HepG2 (cell line): ENCODE results near the gene WFDC5. TPM values are rescaled to one million over a fixed set of nuclear protein-coding genes. Genes with fewer than 3 reads are reported as not detected.

ENCODE experiments used
- AHR ChIP-seq: IDR thresholded peaks from 2 replicates; pipeline ENCODE4 v1.6.1; 2018; ENCODE audit warnings: missing genetic modification reagents, missing compliant biosample characterization
- EEA1 ChIP-seq: sonication (generic); formaldehyde crosslinking; IDR thresholded peaks from 2 replicates; pipeline ENCODE4 v1.5.1; 2020; ENCODE audit warnings: mild to moderate bottlenecking, missing genetic modification reagents, borderline replicate concordance
- ETV5 ChIP-seq: IDR thresholded peaks from 2 replicates; pipeline ENCODE4 v1.6.1; 2018; ENCODE audit warnings: missing biosample characterization, missing genetic modification reagents, inconsistent platforms, borderline replicate concordance
- IKZF5 ChIP-seq: IDR thresholded peaks from 2 replicates; pipeline ENCODE4 v1.6.1; 2018; ENCODE audit warnings: missing genetic modification reagents, mild to moderate bottlenecking, missing compliant biosample characterization
- KDM2A ChIP-seq: sonication (generic); formaldehyde crosslinking; IDR thresholded peaks from 2 replicates; pipeline ENCODE4 v1.4.0; 2020; ENCODE audit warnings: low read depth, missing genetic modification reagents, borderline replicate concordance
- KLF15 ChIP-seq: sonication (generic); formaldehyde crosslinking; IDR thresholded peaks from 2 replicates; pipeline ENCODE4 v1.8.1; 2023; ENCODE audit warnings: borderline replicate concordance, mild to moderate bottlenecking, inconsistent platforms, missing genetic modification reagents, mixed read lengths
- KLF16 ChIP-seq, 2 experiments: sonication (generic) in 1 of 2; formaldehyde crosslinking in 1 of 2; IDR thresholded peaks; 2 replicates each; pipeline versions ENCODE4 v1.6.1 to v1.8.0; 2016 to 2023; ENCODE audit warnings: missing genetic modification reagents in 2 of 2, missing compliant biosample characterization in 1 of 2
- KMT2B ChIP-seq: IDR thresholded peaks from 2 replicates; pipeline ENCODE4 v1.6.1; 2016; ENCODE audit warnings: missing genetic modification reagents, missing compliant biosample characterization
- MZF1 ChIP-seq: sonication (generic); formaldehyde crosslinking; IDR thresholded peaks from 2 replicates; pipeline ENCODE4 v1.8.1; 2023; ENCODE audit warnings: mild to moderate bottlenecking, missing genetic modification reagents, borderline replicate concordance
- SALL1 ChIP-seq: sonication (generic); formaldehyde crosslinking; IDR thresholded peaks from 2 replicates; pipeline ENCODE4 v1.8.0; 2022; ENCODE audit warnings: mild to moderate bottlenecking, missing genetic modification reagents
- TARDBP ChIP-seq: sonication (generic); formaldehyde crosslinking; IDR thresholded peaks from 2 replicates; pipeline ENCODE4 v1.8.0; 2022; ENCODE audit warnings: mild to moderate bottlenecking, missing genetic modification reagents
- ZFY ChIP-seq: sonication (generic); formaldehyde crosslinking; IDR thresholded peaks from 2 replicates; pipeline ENCODE4 v1.4.0; 2020; ENCODE audit warnings: missing genetic modification reagents
- ZHX1 ChIP-seq: sonication (generic); formaldehyde crosslinking; IDR thresholded peaks from 2 replicates; pipeline ENCODE4 v1.8.1; 2022; ENCODE audit warnings: low read depth, mild to moderate bottlenecking, missing genetic modification reagents
- ZNF251 ChIP-seq: sonication (generic); formaldehyde crosslinking; IDR thresholded peaks from 2 replicates; pipeline ENCODE4 v1.9.0; 2021; ENCODE audit warnings: mild to moderate bottlenecking, missing genetic modification reagents
- polyA plus RNA-seq, 8 experiments: library from polyadenylated mRNA; depleted of rRNA in 3 of 8; stranded (reverse) in 7 of 8; unstranded in 1 of 8; fragments of >200 nt; fragmentation: Illumina TruSeq in 4 of 8; extraction: Trizol in 4 of 8; gene quantifications; 2 replicates each; pipeline versions ENCODE4 v1.2.1 to v1.2.3, GENCODE V29; 2011 to 2016; ENCODE audit warnings: low read depth in 4 of 8, missing spikeins in 1 of 8, mixed read lengths in 1 of 8; ENCODE audit not compliant: insufficient read depth in 1 of 8
- total RNA-seq, 5 experiments: library from RNA; depleted of rRNA; stranded (reverse); fragments of >200 nt; fragmentation: Illumina TruSeq; extraction: Trizol; gene quantifications; 2 replicates each; pipeline ENCODE4 v1.2.3, GENCODE V29; 2016; ENCODE audit warnings: low read depth in 1 of 5
- TF ChIP-seq, protein P1 (sequence below): sonication (generic); formaldehyde crosslinking; IDR thresholded peaks from 2 replicates; pipeline ENCODE4 v1.5.0; 2020; ENCODE audit warnings: mild to moderate bottlenecking, missing genetic modification reagents, moderate library complexity
- TF ChIP-seq, protein P2 (sequence below), 2 experiments: fragments of 450-650 bp in 1 of 2; sonication (generic) in 1 of 2; formaldehyde crosslinking; IDR thresholded peaks; 2 replicates each; pipeline versions ENCODE4 v1.5.0 to v1.8.0; 2020 to 2022; ENCODE audit warnings: mild to moderate bottlenecking in 1 of 2, missing genetic modification reagents in 1 of 2
- TF ChIP-seq, protein P3 (sequence below): IDR thresholded peaks from 2 replicates; pipeline ENCODE4 v1.6.1; 2016
- TF ChIP-seq, protein P4 (sequence below): sonication (generic); formaldehyde crosslinking; IDR thresholded peaks from 2 replicates; pipeline ENCODE4 v1.4.0; 2020; ENCODE audit warnings: missing genetic modification reagents

The WFDC5 gene
- total and polyA plus RNA-seq, 2 of the 13 experiments (the other 11 are each of a cell fraction or from before 2014, with no cell fraction given) = not detected

DNA sequence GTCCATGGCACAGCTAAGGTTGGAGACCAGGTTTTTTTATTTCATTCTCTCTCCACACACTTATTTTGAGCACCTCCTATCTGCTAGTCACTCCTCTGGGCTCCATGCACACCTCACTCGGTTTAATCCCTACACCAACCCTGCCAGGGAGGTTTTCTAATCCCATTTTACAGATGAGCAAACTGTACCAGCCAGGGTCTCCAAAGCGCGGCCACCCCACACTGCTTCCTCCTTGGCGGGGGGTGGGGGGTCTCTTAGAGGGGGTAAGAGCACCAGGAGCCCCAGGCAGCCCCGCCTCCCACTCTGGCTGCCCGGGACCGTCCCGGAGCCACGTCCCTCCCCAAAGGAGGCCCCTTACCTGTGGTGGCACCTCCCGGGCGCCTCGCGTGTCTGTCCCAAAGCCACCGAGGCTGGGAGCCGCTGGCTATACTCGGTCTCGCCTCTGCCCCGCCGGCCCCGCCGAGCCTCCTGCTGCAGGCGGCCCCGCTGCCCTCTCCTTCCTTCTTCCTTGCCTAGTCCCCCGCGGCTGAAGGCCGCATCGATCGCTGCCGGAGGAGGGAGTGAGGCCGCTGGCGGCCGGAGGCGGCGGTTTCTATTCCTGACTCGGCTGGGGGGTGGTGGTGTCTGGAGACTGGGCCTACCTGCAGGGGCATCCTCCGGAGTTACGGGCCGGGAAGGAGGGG lies 14.3 kb downstream of the WFDC5 start, which contains the start of gene KCNS1 (continued):
- 0 out of 4 replicates have a peak, but pooled peaks of 1 of the 2 experiments have one; percentile 33 for TF ChIP-seq KLF16 (CRISPR knock-in tag; IDR thresholded peaks at IDR 0.05)
- no peak for TF ChIP-seq ZHX1 (CRISPR knock-in tag)
- peak; percentile 61 for TF ChIP-seq SALL1 (CRISPR knock-in tag)
- TF ChIP-seq, protein P1, sequence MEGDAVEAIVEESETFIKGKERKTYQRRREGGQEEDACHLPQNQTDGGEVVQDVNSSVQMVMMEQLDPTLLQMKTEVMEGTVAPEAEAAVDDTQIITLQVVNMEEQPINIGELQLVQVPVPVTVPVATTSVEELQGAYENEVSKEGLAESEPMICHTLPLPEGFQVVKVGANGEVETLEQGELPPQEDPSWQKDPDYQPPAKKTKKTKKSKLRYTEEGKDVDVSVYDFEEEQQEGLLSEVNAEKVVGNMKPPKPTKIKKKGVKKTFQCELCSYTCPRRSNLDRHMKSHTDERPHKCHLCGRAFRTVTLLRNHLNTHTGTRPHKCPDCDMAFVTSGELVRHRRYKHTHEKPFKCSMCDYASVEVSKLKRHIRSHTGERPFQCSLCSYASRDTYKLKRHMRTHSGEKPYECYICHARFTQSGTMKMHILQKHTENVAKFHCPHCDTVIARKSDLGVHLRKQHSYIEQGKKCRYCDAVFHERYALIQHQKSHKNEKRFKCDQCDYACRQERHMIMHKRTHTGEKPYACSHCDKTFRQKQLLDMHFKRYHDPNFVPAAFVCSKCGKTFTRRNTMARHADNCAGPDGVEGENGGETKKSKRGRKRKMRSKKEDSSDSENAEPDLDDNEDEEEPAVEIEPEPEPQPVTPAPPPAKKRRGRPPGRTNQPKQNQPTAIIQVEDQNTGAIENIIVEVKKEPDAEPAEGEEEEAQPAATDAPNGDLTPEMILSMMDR = peak; percentile 42
- no peak for TF ChIP-seq IKZF5 (CRISPR knock-in tag)
- TF ChIP-seq ZFY = peak; percentile 42; the same call in 1 of the 2 replicates
- TF ChIP-seq, protein P2, sequence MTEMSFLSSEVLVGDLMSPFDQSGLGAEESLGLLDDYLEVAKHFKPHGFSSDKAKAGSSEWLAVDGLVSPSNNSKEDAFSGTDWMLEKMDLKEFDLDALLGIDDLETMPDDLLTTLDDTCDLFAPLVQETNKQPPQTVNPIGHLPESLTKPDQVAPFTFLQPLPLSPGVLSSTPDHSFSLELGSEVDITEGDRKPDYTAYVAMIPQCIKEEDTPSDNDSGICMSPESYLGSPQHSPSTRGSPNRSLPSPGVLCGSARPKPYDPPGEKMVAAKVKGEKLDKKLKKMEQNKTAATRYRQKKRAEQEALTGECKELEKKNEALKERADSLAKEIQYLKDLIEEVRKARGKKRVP (CRISPR knock-in tag; IDR thresholded peaks at IDR 0.05) = no peak
- TF ChIP-seq EEA1 (CRISPR knock-in tag) = no peak
- TF ChIP-seq MZF1 = no peak
- no peak for TF ChIP-seq KLF15 (CRISPR knock-in tag)
- no peak for TF ChIP-seq ZNF251 (CRISPR knock-in tag)
- no peak for TF ChIP-seq TARDBP (CRISPR knock-in tag)
- TF ChIP-seq, protein P3, sequence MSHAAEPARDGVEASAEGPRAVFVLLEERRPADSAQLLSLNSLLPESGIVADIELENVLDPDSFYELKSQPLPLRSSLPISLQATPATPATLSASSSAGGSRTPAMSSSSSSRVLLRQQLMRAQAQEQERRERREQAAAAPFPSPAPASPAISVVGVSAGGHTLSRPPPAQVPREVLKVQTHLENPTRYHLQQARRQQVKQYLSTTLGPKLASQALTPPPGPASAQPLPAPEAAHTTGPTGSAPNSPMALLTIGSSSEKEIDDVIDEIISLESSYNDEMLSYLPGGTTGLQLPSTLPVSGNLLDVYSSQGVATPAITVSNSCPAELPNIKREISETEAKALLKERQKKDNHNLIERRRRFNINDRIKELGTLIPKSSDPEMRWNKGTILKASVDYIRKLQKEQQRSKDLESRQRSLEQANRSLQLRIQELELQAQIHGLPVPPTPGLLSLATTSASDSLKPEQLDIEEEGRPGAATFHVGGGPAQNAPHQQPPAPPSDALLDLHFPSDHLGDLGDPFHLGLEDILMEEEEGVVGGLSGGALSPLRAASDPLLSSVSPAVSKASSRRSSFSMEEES (CRISPR knock-in tag) = no peak
- TF ChIP-seq ETV5 = peak; percentile 30; the same call in 1 of the 2 replicates
- TF ChIP-seq AHR (CRISPR knock-in tag) = 0 out of 2 replicates have a peak, but pooled peaks have one; percentile 46
- TF ChIP-seq KMT2B (CRISPR knock-in tag) = 0 out of 2 replicates have a peak, but pooled peaks have one; percentile 25
- TF ChIP-seq, protein P4, sequence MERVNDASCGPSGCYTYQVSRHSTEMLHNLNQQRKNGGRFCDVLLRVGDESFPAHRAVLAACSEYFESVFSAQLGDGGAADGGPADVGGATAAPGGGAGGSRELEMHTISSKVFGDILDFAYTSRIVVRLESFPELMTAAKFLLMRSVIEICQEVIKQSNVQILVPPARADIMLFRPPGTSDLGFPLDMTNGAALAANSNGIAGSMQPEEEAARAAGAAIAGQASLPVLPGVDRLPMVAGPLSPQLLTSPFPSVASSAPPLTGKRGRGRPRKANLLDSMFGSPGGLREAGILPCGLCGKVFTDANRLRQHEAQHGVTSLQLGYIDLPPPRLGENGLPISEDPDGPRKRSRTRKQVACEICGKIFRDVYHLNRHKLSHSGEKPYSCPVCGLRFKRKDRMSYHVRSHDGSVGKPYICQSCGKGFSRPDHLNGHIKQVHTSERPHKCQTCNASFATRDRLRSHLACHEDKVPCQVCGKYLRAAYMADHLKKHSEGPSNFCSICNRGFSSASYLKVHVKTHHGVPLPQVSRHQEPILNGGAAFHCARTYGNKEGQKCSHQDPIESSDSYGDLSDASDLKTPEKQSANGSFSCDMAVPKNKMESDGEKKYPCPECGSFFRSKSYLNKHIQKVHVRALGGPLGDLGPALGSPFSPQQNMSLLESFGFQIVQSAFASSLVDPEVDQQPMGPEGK = 0 out of 2 replicates have a peak, but pooled peaks have one; percentile 50
- peak; percentile 60; the same call in 1 of the 2 replicates for TF ChIP-seq KDM2A (CRISPR knock-in tag)
